Anterior cingulate cortex (tissue), 58 donors: ENCODE results near the gene LMO1.

Source experiments
- DNase-seq, 58 donors: peaks; one replicate each; lab custom pipeline; 2025; lab: John Stamatoyannopoulos, UW

The LMO1 gene

GRCh38 chr11:8266246-8267241 lies 2.9 kb upstream of the LMO1 start:
- no peak for DNase-seq

GRCh38 chr11:8265681-8266241 lies 2.1 kb upstream of the LMO1 start:
- no peak for DNase-seq

GRCh38 chr11:8263109-8263768 lies 439 bp downstream of the LMO1 start:
- DNase-seq: no peak

GRCh38 chr11:8262552-8263108 lies 1.0 kb downstream of the LMO1 start:
- peak in 9 of 58 donors; percentile 20 to 37 (median 24) for DNase-seq

- DNase-seq: no peak
Measured at GRCh38 chr11:8261921-8262551, 1.6 kb downstream of the LMO1 start.

GRCh38 chr11:8261291-8261690 lies 2.4 kb downstream of the LMO1 start:
- no peak for DNase-seq

GRCh38 chr11:8260202-8260966 lies 3.3 kb downstream of the LMO1 start:
- no peak for DNase-seq

- DNase-seq: no peak
Measured at GRCh38 chr11:8259306-8259959, 4.2 kb downstream of the LMO1 start.

GRCh38 chr11:8258784-8259183 lies 4.9 kb downstream of the LMO1 start:
- no peak for DNase-seq

GRCh38 chr11:8258289-8258688 lies 5.4 kb downstream of the LMO1 start:
- peak in 15 of 58 donors; percentile 12 to 64 (median 30) for DNase-seq

- DNase-seq: peak in 15 of 58 donors; percentile 13 to 76 (median 29)
Measured at GRCh38 chr11:8257003-8257664, 6.5 kb downstream of the LMO1 start.

GRCh38 chr11:8256271-8257002 lies 7.2 kb downstream of the LMO1 start:
- no peak for DNase-seq

GRCh38 chr11:8253566-8253965 lies 10.1 kb downstream of the LMO1 start:
- no peak for DNase-seq

GRCh38 chr11:8252946-8253345 lies 10.7 kb downstream of the LMO1 start:
- no peak for DNase-seq

- DNase-seq: no peak
Measured at GRCh38 chr11:8252388-8252787, 11.3 kb downstream of the LMO1 start.

- no peak for DNase-seq
Measured at GRCh38 chr11:8251616-8252295, 11.9 kb downstream of the LMO1 start.

GRCh38 chr11:8250981-8251615 lies 12.6 kb downstream of the LMO1 start:
- peak in 1 of 58 donors; percentile 21 for DNase-seq
